Stimulated activated effector memory CD8-positive, alpha-beta T cell treated with anti-CD3 and anti-CD28 coated beads, Interleukin-12 subunit alpha, Interleukin-12 subunit beta, amount 100 ng/mL, for 72 hours (primary cell): Measurements from ENCODE around the gene PITPNB.

ENCODE experiments used
- ATAC-seq: fragments of 150-1000 bp; cut with Tn5 transposase; 2 replicates; pipeline ENCODE4 v1.10.0; 2021
- DNase-seq, 2 donors: peaks; one replicate each; pipeline ENCODE4 v3.0.0; 2021 to 2022; ENCODE audit warnings: low spot score in 2 of 2
- H3K27ac Mint-ChIP-seq: one replicate; pipeline ENCODE4 v1.8.0; 2022; ENCODE audit warnings: mild to moderate bottlenecking, mixed read lengths
- H3K36me3 Mint-ChIP-seq: one replicate; pipeline ENCODE4 v1.8.0; 2022; ENCODE audit warnings: mild to moderate bottlenecking, mixed read lengths
- H3K4me1 Mint-ChIP-seq: one replicate; pipeline ENCODE4 v1.8.0; 2022; ENCODE audit warnings: mixed read lengths
- H3K4me3 Mint-ChIP-seq: one replicate; pipeline ENCODE4 v1.8.0; 2022; ENCODE audit warnings: mild to moderate bottlenecking, mixed read lengths
- H3K9me3 Mint-ChIP-seq: one replicate; pipeline ENCODE4 v1.8.0; 2022; ENCODE audit warnings: mixed read lengths

PITPNB gene

GRCh38 chr22:27919222-27919941 is at the start of gene PITPNB:
PITPNB (minus strand) TSS chr22:27919256; CDS start chr22:27919191, 65 bp downstream.
- H3K36me3 Mint-ChIP-seq, result peaks cover 68% of the 10 kb centered on the region
- peak within 1 kb of the TSS; percentile 94 for H3K4me3 Mint-ChIP-seq
- H3K4me1 Mint-ChIP-seq, result peaks cover 44% of the 10 kb centered on the region
- DNase-seq, result peak; percentile 99 to 100
- ATAC-seq, result peak; percentile 90
- peak within 1 kb of the TSS; percentile 99 for H3K27ac Mint-ChIP-seq
- H3K9me3 Mint-ChIP-seq, result no peaks in the 10 kb centered on the region

DNA sequence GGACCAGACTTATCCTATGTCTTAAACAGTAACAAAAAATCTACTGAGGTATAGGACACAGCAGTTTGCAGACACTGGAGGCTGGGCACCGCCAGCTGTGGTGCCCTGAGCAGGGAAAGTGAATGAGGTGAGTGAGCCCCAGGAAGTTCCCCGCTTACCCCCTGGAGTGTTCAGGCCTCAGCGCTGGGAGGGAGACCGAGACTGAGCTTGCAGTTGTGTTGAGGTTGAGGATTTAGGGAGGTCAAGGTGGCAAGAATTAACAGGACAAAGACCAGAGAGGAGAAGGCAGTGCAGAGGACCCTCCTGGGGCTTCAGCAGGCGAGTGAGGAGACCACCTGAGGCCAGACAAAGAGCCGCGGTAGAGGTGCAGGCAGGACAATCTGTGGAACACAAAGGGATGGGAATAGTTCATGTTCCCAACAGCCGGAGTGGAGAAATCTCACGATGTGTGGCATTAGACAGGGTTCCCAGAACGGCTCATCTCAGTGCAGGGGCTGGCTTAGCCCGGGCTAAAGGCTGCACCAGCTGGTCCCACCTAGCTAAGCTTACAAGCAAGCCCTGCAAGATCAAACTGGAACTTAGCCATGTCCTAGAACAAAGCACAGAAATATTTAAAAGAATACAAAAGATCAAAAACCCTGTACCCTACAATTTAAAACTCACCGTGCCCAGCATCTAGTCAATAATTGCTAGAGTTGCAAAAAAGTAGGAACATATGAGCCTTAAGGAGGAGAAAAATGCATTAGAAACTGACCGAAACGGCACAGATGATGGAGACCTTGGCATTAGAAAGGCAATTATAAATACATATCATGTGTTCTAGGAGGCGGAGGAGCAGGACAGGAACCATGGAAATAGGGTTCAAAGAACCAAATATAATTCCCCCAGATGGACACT is 47.4 kb upstream of the PITPNB start:
- DNase-seq, result no peak
- H3K4me1 Mint-ChIP-seq, result no peaks in the 10 kb centered on the region
- no peaks in the 10 kb centered on the region for H3K36me3 Mint-ChIP-seq
- ATAC-seq, result no peak
- H3K9me3 Mint-ChIP-seq, result no peaks in the 10 kb centered on the region
- H3K4me3 Mint-ChIP-seq, result no peak overlapping the region
- no peak overlapping the region for H3K27ac Mint-ChIP-seq

DNA sequence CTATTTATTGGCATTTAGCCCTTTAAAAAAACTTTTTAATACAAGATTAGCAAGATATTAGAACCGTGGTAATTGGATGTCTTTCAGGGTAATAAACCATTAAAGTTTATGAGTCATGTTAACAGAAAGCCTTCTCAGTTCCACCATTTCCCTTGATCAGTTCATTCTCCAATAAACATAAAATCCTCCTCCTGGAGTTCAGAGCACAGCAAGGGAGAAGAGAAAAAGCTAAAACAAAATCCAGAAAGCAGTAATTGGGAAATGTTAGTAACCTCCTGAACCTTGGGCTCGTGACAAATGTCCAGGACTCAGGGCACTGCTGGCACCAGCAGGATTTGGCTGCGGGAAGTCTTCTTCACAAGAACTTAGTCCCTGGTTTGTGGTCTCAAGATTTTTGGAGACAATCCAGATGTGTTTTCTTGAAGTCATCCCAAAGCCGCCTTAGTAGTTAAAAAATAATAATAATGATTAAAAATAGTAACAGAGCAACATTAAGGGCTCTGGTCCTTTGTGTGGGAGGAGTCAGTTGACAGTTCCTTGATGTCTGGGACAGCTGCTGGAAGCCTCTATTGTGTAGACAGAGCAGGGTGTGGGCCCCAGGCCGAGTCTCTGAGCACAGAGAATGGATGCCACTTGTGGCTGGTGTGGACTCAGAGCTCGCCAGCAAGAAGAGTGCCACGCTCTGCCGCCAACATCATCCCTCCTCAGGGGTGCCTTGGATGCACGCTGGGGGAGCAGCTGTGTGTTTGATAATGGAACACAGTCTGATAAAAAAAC is 43.4 kb upstream of the PITPNB start:
- Mint-ChIP-seq H3K9me3 (no peaks in the 10 kb centered on the region), H3K4me3 (no peak overlapping the region), H3K36me3 (no peaks in the 10 kb centered on the region), H3K4me1 (no peaks in the 10 kb centered on the region), H3K27ac (no peak overlapping the region)
- no peak for DNase-seq
- ATAC-seq, result no peak

- no peak overlapping the region for H3K4me3 Mint-ChIP-seq
- no peaks in the 10 kb centered on the region for H3K36me3 Mint-ChIP-seq
- H3K4me1 Mint-ChIP-seq, result no peaks in the 10 kb centered on the region
- DNase-seq, result no peak
- no peak overlapping the region for H3K27ac Mint-ChIP-seq
- H3K9me3 Mint-ChIP-seq, result no peaks in the 10 kb centered on the region
- ATAC-seq, result no peak
These were observed 42.6 kb upstream of the PITPNB start for GRCh38 chr22:27961680-27962079.

- Mint-ChIP-seq H3K36me3 (no peaks in the 10 kb centered on the region), H3K27ac (no peak overlapping the region), H3K4me1 (no peaks in the 10 kb centered on the region), H3K4me3 (no peak overlapping the region), H3K9me3 (no peaks in the 10 kb centered on the region)
- DNase-seq, result no peak
- no peak for ATAC-seq
These were observed 42.1 kb upstream of the PITPNB start for GRCh38 chr22:27961182-27961581.

DNA sequence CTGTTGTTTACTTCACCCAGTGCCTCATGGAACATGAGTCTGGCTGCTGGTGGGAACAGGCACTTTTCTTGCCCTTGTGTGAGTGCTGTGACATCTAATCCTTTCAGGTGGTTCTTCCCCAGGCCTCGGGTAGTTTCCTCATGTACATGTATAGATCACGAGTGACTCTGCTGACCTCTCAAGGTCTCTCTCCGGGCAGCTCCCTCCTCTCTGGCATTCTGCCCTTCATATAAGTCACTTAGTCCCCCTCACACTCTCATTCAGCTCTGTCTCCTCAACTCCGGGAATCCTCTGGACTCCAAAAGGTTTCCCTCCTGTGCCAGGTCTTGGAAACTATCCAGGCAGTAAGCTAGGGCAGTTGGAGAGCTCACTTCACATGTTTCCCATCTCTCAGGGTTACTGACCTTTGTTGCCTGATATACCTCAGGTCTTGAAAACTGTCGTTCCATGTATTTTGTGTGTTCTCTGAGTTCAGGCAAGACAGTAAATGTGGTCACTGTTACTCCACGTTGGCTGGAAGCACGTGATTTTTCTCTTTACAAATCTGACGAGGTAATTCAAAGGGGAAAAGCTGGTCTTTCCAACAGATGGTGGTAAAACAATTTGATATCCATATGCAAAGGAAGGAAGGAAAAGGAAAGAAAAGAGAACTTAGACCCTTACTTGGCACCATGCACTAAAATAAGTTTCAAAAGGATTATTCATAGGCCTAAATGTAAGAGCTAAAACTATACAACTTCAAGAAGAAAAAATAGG is 40.5 kb upstream of the PITPNB start:
- peak overlapping the region; percentile 13 for H3K27ac Mint-ChIP-seq
- ATAC-seq, result no peak
- no peaks in the 10 kb centered on the region for H3K9me3 Mint-ChIP-seq
- H3K4me1 Mint-ChIP-seq, result no peaks in the 10 kb centered on the region
- no peaks in the 10 kb centered on the region for H3K36me3 Mint-ChIP-seq
- no peak for DNase-seq
- H3K4me3 Mint-ChIP-seq, result no peak overlapping the region

GRCh38 chr22:27952779-27953178 is 33.7 kb upstream of the PITPNB start:
- H3K9me3 Mint-ChIP-seq, result no peaks in the 10 kb centered on the region
- no peak overlapping the region for H3K27ac Mint-ChIP-seq
- H3K4me3 Mint-ChIP-seq, result no peak overlapping the region
- H3K36me3 Mint-ChIP-seq, result no peaks in the 10 kb centered on the region
- DNase-seq (no peak), ATAC-seq (no peak)
- H3K4me1 Mint-ChIP-seq, result no peaks in the 10 kb centered on the region

DNA sequence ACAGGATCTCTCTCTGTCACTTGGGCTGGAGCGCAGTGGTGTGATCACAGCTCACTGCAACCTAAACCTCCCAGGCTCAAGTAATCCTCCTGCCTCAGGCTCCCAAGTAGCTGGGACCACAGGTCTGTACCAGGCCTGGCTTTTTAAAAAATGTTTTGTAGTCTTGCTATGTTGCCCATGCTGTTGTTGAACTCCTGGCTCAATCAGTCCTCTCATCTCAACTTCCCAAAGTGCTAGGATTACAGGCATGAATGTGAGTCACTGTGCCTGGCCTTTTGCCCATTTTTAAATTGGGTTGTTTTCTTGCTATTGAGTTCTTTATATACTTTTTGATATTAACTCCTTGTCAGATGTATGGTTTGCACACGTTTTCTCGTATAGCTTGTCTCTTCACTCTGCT is 33.0 kb upstream of the PITPNB start:
- no peaks in the 10 kb centered on the region for H3K4me1 Mint-ChIP-seq
- no peaks in the 10 kb centered on the region for H3K9me3 Mint-ChIP-seq
- H3K4me3 Mint-ChIP-seq, result no peak overlapping the region
- ATAC-seq, result no peak
- no peak for DNase-seq
- no peak overlapping the region for H3K27ac Mint-ChIP-seq
- peaks cover under 1% of the 10 kb centered on the region for H3K36me3 Mint-ChIP-seq

DNA sequence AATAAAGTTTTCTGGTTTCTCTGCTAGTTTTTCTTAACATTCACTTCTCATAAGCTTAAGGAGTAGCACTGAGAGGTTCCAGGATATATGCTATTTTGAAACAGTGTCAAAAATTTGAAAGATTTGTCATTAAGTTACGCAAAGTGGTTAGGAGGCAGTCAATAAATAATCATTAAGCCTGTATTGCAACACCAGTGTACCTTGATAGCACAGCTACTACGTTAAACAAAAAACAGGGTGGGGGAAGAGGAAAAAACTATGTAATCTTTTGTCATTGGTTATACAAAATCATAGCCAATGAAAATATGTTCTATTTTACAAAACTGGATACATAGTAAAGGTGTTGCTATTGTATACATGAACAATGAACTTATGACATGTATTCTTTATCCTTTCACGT is 30.4 kb upstream of the PITPNB start:
- Mint-ChIP-seq H3K27ac (no peak overlapping the region), H3K4me1 (no peaks in the 10 kb centered on the region), H3K4me3 (no peak overlapping the region), H3K36me3 (peaks cover 4% of the 10 kb centered on the region), H3K9me3 (no peaks in the 10 kb centered on the region)
- ATAC-seq (no peak), DNase-seq (no peak)

GRCh38 chr22:27948569-27948968 is 29.5 kb upstream of the PITPNB start:
- Mint-ChIP-seq H3K36me3 (peaks cover 4% of the 10 kb centered on the region), H3K4me3 (no peak overlapping the region), H3K9me3 (no peaks in the 10 kb centered on the region), H3K4me1 (no peaks in the 10 kb centered on the region), H3K27ac (no peak overlapping the region)
- DNase-seq (no peak), ATAC-seq (no peak)

GRCh38 chr22:27947448-27947847 is 28.4 kb upstream of the PITPNB start:
- Mint-ChIP-seq H3K27ac (no peak overlapping the region), H3K4me3 (no peak overlapping the region), H3K36me3 (peaks cover 4% of the 10 kb centered on the region), H3K4me1 (no peaks in the 10 kb centered on the region), H3K9me3 (no peaks in the 10 kb centered on the region)
- ATAC-seq (no peak), DNase-seq (no peak)

GRCh38 chr22:27941143-27941542 is 22.1 kb upstream of the PITPNB start:
- H3K4me1 Mint-ChIP-seq, result no peaks in the 10 kb centered on the region
- H3K27ac Mint-ChIP-seq, result no peak overlapping the region
- H3K4me3 Mint-ChIP-seq, result no peak overlapping the region
- DNase-seq (no peak), ATAC-seq (no peak)
- no peaks in the 10 kb centered on the region for H3K9me3 Mint-ChIP-seq
- no peaks in the 10 kb centered on the region for H3K36me3 Mint-ChIP-seq

GRCh38 chr22:27937453-27937852 is 18.4 kb upstream of the PITPNB start:
- Mint-ChIP-seq H3K36me3 (no peaks in the 10 kb centered on the region), H3K4me3 (no peak overlapping the region), H3K4me1 (no peaks in the 10 kb centered on the region), H3K27ac (no peak overlapping the region), H3K9me3 (no peaks in the 10 kb centered on the region)
- no peak for ATAC-seq
- no peak for DNase-seq

- ATAC-seq (no peak), DNase-seq (no peak)
- H3K36me3 Mint-ChIP-seq, result no peaks in the 10 kb centered on the region
- no peaks in the 10 kb centered on the region for H3K9me3 Mint-ChIP-seq
- no peaks in the 10 kb centered on the region for H3K4me1 Mint-ChIP-seq
- H3K4me3 Mint-ChIP-seq, result no peak overlapping the region
- no peak overlapping the region for H3K27ac Mint-ChIP-seq
These were observed 16.8 kb upstream of the PITPNB start for GRCh38 chr22:27935897-27936296.

GRCh38 chr22:27934069-27934468 is 15.0 kb upstream of the PITPNB start:
- no peaks in the 10 kb centered on the region for H3K4me1 Mint-ChIP-seq
- no peak overlapping the region for H3K4me3 Mint-ChIP-seq
- DNase-seq (no peak), ATAC-seq (no peak)
- H3K9me3 Mint-ChIP-seq, result no peaks in the 10 kb centered on the region
- H3K36me3 Mint-ChIP-seq, result no peaks in the 10 kb centered on the region
- no peak overlapping the region for H3K27ac Mint-ChIP-seq
